GM19099 (cell line): ENCODE results near the gene PPFIA4.
A peak's percentile ranks its signal among the peaks of the same experiment; 100 is the strongest.

Source experiments
- POLR2A ChIP-seq: IDR thresholded peaks from 3 replicates; pipeline ENCODE4 v1.6.1; 2011; ENCODE audit warnings: low read depth; ENCODE audit not compliant: insufficient read length; ENCODE audit errors: extremely low read depth

The PPFIA4 gene

GRCh38 chr1:203006948-203007871 is 19.1 kb upstream of the PPFIA4 start, which contains the start of gene TMEM183A:
Gene TMEM183A (plus strand): TSS chr1:203007374. CDS start chr1:203007466, 92 bp downstream.
- peak; percentile 96 for TF ChIP-seq POLR2A

- TF ChIP-seq POLR2A: no peak
Measured at GRCh38 chr1:203009185-203009584, 17.1 kb upstream of the PPFIA4 start.

- TF ChIP-seq POLR2A: no peak
Measured at GRCh38 chr1:203011582-203011981, 14.7 kb upstream of the PPFIA4 start.

GRCh38 chr1:203017061-203017460 is 9.2 kb upstream of the PPFIA4 start:
- TF ChIP-seq POLR2A: no peak

- no peak for TF ChIP-seq POLR2A
Measured at GRCh38 chr1:203017692-203018091, 8.6 kb upstream of the PPFIA4 start.

GRCh38 chr1:203025686-203026030 is 633 bp upstream of the PPFIA4 start:
- no peak for TF ChIP-seq POLR2A

- no peak for TF ChIP-seq POLR2A
Measured at GRCh38 chr1:203026666-203027663, 674 bp downstream of the PPFIA4 start.

- no peak for TF ChIP-seq POLR2A
Measured at GRCh38 chr1:203028067-203028783, 1.9 kb downstream of the PPFIA4 start.

GRCh38 chr1:203028784-203029553 is 2.7 kb downstream of the PPFIA4 start:
- TF ChIP-seq POLR2A: no peak

GRCh38 chr1:203031467-203031866 is 5.2 kb downstream of the PPFIA4 start:
- no peak for TF ChIP-seq POLR2A

- TF ChIP-seq POLR2A: no peak
Measured at GRCh38 chr1:203033287-203033686, 7.0 kb downstream of the PPFIA4 start.

- no peak for TF ChIP-seq POLR2A
Measured at GRCh38 chr1:203033917-203034316, 7.6 kb downstream of the PPFIA4 start.

GRCh38 chr1:203034422-203035110 is 8.3 kb downstream of the PPFIA4 start:
- no peak for TF ChIP-seq POLR2A
